ENCODE results near the gene BTBD9.
A peak's percentile ranks its signal among the peaks of the same experiment; 100 is the strongest.

Gene BTBD9

GRCh38 chr6:38639498-38640215 lies at the start of gene BTBD9:
BTBD9 (minus strand) TSS chr6:38639929.
- peak; percentile 71 to 76 for DNase-seq

- no peak for DNase-seq
These were observed 48.9 kb upstream of the BTBD9 start for GRCh38 chr6:38688579-38689087.

GRCh38 chr6:38687549-38687948 lies 47.8 kb upstream of the BTBD9 start:
- no peak for DNase-seq

GRCh38 chr6:38687043-38687353 lies 47.3 kb upstream of the BTBD9 start:
- no peak for DNase-seq

GRCh38 chr6:38686270-38687042 lies 46.7 kb upstream of the BTBD9 start:
- DNase-seq, result no peak

- DNase-seq, result no peak
These were observed 45.2 kb upstream of the BTBD9 start for GRCh38 chr6:38684904-38685303.

GRCh38 chr6:38684237-38684636 lies 44.5 kb upstream of the BTBD9 start:
- DNase-seq, result no peak

GRCh38 chr6:38681850-38682249 lies 42.1 kb upstream of the BTBD9 start:
- DNase-seq, result no peak

GRCh38 chr6:38679668-38680067 lies 39.9 kb upstream of the BTBD9 start:
- no peak for DNase-seq

- DNase-seq, result no peak
These were observed 38.5 kb upstream of the BTBD9 start for GRCh38 chr6:38678178-38678760.

- DNase-seq, result no peak
These were observed 37.3 kb upstream of the BTBD9 start for GRCh38 chr6:38676974-38677544.

- DNase-seq, result no peak
These were observed 36.7 kb upstream of the BTBD9 start for GRCh38 chr6:38676236-38676973.

GRCh38 chr6:38673397-38674165 lies 33.9 kb upstream of the BTBD9 start:
- DNase-seq, result no peak

GRCh38 chr6:38671885-38672467 lies 32.2 kb upstream of the BTBD9 start:
- no peak for DNase-seq

GRCh38 chr6:38658418-38659167 lies 18.9 kb upstream of the BTBD9 start:
- no peak for DNase-seq

GRCh38 chr6:38656896-38657295 lies 17.2 kb upstream of the BTBD9 start:
- no peak for DNase-seq

GRCh38 chr6:38654263-38654662 lies 14.5 kb upstream of the BTBD9 start:
- no peak for DNase-seq

- DNase-seq, result no peak
These were observed 11.5 kb upstream of the BTBD9 start for GRCh38 chr6:38651121-38651784.

GRCh38 chr6:38650207-38650752 lies 10.6 kb upstream of the BTBD9 start:
- DNase-seq, result no peak

- no peak for DNase-seq
These were observed 10.0 kb upstream of the BTBD9 start for GRCh38 chr6:38649744-38650143.

Measured in stimulated activated CD4-positive, alpha-beta T cell treated with anti-CD3 and anti-CD28 coated beads, Interleukin-4, amount 100 ng/mL, for 4 hours (primary cell).